ENCODE results near the gene ADGRV1.

The ADGRV1 gene

DNA sequence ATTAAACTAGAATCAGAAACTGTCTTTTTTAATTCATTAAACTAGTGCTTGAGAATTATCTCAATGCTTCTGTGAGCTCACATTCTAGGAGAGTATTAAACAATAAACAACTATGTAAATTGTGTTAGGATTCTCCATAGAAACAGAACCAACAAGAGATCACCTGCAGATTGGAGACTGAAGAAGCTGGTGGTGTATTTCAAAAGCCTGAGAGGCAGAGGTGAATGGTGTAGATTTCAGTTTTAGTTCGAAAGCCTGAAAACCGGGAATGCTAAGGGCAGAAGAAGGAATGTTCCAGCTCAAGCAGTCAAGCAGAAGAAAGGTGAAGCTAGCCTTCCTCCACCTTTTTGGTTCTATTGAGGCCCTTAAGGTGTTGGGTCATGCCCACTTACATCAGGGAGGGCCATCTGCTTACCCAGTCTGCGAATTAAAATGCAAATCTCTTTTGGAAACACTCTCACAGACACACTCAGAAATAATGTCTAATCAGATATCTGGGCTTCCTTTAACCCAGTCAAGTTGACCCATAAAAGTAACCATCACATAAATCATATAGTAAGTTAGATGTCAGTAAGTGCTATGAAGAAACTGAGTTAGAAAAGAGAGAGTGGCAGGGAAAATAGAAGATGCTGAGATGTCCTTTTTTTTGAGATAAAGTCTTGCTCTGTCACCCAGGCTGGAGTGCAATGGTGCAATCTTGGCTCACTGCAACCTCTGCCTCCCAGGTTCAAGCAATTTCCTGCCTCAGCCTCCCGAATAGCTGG is 533.1 kb downstream of the ADGRV1 start:
- no peak for DNase-seq

DNA sequence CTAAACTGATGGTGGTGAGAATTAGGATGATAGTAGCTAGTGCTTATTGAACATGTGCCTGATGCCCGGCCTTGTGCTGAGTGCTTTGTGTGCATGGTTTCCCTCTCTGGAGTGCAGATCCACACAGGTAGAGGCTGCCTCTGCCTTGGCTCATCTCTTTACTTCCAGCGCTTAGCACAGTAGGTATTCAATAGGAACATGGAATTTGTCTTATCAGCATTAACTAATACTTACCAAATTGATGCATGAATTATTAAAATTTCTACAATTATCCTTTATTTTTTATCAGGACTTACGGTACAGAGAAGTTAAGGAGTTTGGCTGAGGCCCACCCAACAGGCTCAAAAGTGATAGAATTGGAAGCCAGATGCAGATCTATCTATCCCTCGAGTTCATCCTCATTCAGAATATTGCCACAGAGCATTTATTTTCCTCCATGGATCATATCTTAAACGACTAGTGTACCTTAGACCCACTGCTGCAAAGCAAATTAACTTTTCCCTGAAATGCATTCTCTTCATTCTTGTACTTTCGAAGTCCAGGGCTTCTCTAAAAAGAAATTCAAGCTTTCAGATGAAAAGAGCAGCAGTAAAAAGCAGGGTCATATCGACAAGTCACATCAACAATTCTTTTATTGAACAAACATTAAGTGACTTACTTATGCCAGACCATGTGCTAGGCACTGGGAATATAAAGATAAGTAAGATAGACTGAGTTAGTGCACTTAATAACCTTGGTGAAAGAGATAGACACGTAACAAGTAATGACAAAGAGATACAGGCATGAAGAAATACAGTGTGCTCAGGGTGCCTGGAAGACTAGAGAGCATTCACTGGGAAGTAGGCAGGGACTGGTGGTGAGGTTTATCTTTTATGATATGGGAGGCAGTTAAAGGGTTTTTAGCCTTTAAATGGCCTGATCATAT is 534.5 kb downstream of the ADGRV1 start:
- no peak for DNase-seq

DNA sequence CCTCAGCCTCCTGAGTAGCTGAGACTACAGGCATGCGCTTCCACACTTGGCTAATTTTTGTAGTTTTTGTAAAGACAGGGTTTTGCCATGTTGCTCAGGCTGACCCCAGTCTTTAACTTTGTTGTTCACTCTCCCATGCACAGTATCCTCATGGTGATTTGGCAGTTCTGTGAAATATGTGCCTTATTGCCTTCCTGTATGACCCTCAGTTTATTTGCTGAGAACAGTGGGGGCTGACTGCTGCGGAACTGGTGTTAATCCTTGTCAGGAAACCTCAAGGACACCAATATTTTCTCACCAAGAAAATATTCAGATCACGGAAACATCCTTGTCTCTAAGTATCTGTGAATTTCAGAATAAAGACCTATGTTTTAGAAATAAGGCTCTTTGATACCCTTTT is 536.7 kb downstream of the ADGRV1 start:
- DNase-seq, result no peak

DNA sequence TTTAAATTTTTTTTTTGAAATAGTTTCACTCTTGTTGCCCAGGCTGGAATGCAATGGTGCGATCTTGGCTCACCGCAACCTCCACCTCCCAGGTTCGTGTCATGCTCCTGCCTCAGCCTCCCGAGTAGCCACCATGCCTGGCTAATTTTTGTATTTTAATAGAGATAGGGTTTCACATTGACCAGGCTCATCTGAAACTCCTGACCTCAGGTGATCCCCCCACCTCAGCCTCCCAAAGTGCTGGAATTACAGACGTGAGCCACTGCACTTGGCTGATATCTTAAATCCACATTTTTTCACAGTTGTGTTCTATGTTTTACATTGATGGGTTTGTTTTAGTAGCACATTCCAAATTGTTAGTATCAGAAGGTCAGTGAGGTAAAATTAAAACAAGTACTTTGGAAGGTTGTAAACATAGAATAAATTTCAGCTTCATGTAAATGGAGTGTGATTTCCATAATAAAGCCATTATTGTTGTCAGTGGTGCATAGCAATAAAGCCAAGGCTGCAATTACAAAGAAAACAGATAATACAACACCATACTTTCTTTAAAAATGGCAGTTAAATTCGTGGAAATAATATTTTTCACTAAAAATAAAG is 537.3 kb downstream of the ADGRV1 start:
- DNase-seq, result no peak

DNA sequence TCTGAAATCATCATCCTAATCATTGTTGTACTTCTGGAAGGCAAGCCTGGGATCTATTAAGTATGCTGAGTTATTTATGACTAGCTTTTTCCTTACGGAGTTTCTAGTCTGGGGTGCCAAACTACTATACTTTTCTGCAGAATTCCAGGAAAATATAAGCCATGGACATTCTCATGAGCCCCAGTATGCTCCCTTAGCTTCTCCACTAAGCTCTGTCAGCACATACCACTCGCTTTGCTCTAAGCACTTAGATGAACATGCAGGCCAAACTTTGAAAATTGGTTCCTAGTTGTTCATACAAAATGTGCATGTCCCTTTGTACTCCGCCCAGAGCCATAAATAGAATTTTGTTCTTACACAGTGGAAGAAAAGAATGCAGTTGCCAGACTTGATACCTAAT is 539.9 kb downstream of the ADGRV1 start:
- DNase-seq, result no peak

DNA sequence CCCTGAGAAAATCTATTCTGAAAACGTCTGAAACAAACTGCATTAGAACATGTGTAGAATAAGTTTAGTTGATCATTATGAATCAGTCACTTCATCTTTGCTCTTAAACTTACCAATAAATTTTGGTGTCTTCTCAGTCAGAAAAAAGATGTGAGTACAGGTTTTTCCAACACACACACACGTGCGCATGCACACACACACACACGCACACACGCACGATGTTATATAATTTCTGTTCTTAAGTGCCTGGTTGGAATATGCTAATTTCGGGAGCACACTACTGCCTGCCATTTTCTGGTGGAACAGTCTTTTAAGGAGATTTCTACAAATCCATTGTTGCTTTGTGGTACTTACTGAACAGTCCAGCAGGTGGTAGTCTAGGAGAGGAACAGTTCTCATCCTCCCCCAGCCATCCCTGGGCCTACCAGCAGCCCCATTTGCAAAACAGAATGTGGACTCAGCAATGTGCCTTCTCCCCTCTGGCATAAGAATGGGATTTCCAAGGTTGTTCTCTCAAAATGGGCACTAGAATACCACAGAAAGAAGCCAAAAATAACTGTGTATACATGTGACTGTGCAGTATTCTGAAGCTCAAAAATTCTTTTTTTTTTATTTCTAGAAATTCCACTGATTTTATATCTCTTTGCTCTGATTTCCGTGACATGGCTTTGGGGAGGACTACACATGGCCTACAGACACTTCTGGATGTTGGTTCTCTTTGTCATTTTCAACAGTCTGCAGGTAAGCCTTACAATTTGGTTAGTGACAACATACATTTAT is 543.2 kb downstream of the ADGRV1 start:
- peak; percentile 59 for DNase-seq

DNA sequence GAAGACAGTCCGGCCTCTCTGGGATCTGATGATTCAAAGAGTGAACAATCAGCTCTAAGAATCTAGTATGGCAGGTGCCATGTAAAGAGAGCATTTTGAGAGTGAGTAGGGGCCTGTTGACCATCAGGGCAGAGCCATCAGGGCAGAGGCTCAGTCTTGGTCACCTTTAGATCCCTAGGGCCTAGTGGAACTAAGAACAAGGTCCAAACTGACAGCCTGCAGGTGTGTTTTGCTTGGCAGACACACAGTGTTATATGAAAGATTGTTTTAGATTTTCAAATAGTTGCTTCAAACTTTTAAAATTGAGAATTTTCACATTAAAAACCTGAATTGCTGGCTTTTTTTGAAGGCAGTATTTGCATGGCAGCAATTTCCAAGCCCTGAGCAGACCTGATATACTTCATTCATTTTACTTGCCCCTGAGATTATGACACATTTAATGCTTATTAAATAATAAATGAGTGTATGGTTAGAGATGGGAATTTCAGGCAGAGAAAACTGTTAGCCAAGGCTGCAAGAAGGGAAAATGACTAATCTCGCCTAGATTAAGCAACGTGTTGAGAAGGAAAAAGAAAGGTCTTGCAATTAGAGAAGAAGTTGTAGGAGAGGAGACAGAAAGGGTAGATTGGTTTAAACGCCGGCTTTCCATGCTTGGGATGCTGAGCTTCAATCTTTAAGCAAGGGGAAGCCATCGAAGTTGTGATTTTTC is 544.9 kb downstream of the ADGRV1 start:
- DNase-seq, result no peak

DNA sequence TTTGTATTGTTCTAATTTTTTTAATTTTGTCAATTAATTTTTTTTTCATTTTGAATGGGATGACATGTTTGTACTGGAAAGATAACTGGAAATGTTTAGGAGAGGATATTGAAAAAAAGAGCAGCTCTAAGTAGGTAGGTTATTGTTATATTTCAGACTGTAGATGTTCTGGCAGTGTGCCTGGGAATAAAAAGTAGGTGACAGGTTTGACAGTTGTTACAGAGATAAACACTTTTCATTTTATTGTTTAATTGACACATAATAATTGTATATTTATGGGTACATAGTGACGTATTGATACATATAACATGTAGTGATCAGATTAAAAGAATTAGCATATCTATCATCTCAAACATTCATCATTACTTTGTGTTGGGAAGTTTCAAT is 545.5 kb downstream of the ADGRV1 start:
- DNase-seq, result no peak

DNA sequence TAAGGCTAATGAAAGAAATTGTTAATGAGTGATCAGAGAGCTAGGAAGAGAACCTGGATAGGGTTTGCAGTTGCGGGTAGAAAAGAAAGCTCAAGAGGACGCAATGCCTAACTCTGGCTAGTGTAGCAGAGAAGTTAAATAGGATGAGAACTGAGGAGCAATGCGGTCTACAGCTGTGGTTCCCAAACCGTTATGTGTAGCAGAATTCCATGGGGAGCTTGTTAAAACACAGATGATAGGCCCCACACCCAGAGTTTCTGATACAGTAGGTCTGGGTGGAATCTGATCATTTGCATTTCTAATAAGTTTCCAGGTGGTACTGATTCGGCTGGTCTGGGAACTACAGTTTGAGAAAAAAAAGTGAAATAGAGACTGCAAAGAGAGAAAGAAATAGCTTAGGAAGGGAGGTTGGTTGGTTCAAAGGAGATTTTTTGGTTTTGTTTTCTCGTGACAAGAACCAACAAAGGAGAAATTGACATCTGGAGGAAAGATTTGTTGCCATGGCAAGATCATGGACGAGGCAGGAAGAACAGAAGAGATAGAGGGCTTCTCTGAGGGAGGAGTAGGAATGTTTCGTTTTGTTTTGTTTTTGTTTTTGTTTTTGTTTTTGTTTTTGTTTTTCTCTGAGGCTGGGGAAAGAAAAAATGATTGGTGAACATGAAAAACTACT is 548.4 kb downstream of the ADGRV1 start:
- DNase-seq, result no peak

DNA sequence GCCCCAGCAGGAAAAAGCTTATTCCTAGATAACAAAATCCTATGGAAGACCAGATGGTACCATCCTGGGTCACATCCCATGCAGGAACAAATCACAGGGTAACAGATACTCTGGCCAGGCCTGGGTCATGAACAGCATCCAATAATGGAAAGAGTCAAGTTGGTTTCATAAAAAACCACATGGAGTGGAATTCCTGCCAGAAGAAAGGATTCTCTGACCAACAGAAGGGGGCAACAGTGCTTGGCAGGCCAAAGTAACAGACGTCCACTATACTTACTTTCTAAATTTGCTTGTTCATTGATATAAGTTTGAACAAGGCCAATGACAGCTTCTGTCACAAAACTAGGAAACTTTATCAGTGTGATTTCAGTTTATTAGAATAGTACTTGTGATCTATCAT is 551.0 kb downstream of the ADGRV1 start:
- DNase-seq, result no peak

DNA sequence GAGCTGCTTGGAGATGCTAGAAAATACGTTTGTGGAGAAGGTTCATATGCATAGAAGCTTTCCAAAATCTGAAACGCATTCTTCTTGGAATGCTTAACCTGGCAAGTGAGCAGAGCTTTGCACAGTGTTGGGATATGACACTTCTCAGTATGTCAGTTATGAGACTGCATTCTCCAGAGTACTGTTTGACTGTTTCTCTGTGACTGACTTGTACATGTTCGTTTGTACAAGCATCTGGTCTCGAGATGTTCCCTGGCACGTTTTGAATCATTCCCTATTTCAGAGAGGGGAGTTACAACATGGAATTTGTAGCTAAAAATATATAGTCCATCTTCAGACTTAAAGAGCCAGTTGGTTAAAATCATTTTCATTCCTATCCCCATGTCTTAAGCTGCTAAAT is 552.1 kb downstream of the ADGRV1 start:
- DNase-seq, result no peak

DNA sequence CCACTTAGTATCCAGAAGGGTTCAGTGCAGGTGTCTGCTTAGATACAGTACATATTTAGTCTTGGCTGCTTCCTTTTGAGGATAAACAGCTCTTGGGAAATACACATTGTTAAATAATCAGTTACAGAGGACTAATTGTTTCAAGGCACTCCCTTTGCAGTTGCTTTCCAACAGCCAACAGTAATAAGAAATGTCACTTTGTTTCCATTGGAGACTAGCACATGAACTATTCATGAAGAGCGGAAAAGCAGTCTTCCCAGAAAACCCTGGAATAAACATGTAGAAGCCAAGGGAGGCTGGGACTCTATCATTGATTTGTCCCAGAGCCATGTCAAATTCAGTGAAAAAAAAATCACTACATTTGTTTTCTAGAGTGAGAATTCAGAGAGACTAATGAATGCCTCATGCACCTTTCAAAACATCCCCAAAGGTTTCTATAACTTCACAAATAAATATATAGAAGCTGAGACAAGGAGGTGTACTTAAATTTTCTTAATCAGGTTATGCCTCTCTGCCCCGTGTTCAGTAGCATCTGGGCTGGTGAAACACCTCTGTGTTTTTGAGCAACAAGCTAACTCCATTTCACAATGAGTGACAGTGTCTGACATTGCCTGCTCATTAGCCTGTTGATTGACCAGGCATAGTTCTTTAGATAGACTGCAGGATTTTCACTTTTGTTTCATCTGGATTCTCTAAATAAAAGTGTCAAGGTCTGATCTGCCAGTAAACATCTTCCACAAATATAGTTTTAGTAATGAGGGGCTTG is 553.1 kb downstream of the ADGRV1 start:
- DNase-seq, result no peak

DNA sequence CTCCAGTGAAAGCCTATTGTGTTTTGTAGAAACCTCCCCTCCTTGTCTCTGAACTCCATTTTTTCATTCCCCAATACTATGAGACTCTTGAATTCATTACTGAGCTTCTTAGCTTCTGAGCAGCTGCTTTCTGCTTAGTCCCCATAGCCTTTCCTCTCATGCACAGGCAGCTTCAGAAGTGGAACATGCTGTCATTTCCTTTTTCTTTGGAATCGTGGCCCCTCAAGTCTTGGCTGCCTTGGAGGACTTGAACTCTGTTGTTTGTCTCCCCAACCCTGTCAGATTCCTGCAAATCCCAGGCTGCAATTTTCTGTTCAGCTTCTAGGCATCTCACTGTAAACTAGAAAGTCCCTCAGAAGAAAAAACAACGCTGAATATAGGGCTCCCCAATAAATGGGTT is 556.1 kb downstream of the ADGRV1 start:
- no peak for DNase-seq

DNA sequence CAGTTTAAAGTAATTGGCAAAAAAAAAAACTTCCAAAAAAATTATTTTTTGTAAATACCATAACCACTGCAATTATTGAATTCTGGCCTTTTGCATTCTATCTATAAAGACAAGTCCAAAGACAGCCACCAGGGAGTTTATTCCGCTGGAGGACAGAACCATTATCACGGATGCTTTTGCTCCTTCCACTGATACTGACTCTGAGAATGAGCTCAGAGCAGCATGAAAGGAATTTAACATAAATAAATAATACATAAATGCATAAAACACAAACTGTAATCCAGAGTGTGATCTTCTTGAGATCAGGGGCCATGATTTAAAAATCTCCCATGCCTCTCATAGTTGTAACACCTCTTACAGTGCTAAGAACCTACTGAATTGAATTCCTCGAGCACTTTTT is 559.8 kb downstream of the ADGRV1 start:
- DNase-seq, result no peak

DNA sequence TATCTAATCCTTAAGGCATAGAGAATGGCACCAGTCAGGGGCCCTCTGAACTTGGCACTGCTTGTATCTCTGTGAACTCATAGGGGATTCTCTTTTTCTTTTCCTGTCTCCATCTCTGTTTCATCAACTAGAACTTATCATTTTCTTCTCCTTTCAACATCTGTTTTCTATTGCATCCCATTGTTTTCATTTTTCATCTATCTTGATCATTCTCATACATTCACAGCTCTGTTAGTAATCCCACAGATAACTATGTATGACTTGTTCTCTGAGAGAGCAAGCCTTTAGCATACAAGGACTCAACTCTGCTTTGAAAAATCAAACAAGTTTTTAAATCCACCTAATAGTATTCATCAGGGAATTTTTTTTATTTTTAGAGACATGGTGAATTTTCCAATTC is 560.2 kb downstream of the ADGRV1 start:
- no peak for DNase-seq

DNA sequence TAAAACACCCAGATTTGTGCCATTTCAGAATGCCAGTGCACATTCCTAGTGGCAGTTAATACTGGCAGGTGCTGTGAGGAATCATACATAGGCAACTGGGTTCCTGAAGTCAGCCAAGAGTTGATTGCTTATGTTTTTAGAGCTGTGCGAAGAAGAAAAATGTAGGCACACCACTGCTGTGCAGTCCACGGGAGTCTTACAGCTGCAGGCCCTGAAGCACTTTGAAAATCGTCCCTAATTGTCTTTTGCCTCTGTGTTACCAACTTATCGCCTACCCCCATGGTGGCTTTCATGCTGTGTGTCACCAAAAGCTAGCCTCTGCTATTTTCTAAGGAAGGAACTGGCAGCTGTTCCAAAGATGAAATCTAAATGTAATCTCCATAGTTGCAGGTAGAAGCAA is 560.6 kb downstream of the ADGRV1 start:
- DNase-seq, result no peak

DNA sequence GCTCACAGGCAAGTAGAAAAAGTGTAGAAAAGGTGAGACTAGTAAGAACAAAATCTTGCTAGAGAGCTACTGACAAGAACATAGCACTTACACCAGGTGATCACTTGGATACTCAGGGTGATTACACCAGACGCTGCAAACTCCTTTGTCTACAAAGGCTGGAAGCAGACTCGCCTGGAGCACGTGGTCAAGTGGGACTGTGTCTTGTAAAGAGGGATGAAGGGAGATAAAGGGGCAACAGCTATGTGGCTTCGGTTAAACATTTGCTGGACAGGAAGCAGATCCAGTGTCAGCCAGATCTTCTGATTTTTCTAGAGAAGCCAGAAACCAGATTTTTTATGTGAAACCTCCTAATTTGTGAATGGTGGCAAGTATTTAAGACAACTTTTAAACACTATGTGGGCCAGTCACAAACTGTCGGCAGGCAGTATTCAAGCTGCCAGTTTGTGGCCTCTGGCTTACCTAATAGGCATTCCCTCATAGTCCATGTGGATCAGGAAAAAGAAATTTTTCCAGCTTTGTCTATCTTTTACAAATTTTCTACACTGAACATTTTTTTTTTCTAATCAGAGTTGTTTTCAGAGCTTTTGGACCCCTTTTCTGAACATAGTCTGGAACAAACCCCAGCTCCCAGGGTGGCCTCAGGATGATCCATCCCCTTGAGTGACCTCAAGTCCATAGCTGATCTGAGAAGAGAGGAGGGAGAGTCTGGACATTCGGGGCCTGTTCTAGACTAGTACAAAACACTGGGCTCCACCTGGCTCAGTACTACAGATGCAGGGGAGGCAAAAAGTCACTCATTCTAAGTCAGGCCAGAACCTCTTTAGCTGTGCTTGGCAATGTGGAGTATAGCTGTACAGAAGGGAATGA is 561.6 kb downstream of the ADGRV1 start:
- peak; percentile 3 for DNase-seq

DNA sequence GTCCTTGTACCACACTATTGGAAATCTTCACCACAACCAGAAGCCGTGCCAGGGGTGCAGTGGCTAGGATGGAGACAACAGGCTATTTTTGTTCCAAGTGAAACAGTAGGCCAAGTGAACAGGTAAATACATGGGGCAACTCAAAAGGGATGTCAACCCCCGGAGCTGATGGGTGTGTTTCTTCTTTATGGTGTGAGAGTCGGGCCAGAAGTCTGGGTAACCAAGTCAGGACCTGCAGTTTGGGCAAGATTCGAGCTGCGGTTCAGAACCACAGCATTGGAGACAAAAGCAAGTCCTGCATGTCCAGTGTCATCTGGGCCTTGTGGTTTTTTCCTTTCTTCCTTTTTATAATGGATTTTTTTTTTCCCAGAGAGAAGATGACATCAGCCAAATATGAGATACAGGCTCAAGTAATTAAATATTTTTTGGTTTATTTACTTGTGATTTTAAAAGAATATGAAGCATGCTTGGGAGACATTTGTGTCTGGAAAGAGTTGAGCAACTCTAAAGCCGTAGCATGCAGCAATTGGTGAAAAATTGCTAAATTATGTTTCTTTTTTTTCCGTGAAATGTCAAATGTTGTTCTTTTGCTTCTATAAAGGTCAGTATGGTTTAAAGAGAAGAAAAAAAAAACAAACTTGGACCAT is 562.9 kb downstream of the ADGRV1 start:
- no peak for DNase-seq

DNA sequence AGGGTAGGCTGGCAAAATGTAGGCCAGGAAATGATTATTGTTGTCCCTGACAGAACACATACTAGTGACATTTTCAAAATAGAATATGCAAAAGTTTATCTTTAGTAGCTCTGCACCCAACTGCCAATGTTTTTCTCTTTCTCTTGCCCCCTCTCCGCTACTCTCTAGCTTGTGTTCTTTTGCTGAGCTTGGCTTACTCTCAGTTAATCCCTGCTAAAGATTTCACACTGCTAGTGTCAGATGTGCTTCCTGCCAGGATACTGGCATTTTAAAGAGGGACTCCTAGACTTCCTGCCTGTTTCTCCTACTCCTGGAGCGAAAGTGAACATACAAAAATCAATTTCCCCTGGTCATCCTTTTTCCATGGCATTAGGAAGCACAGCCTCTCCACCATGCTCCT is 564.1 kb downstream of the ADGRV1 start:
- DNase-seq, result no peak
